GM12892 (cell line): ENCODE results near the gene PBX1.

Source experiments
- DNase-seq: peaks from one replicate; pipeline ENCODE4 v3.0.0; 2011; ENCODE audit not compliant: insufficient read length
- FAIRE-seq: peaks from 2 replicates; lab custom pipeline; 2011; peaks lifted over from hg19 to GRCh38; lab: Jason Lieb, UNC
- POLR2A ChIP-seq: IDR thresholded peaks from 2 replicates; pipeline ENCODE4 v1.6.1; 2011; ENCODE audit warnings: low read depth, low read length, control low read depth
- POLR2AphosphoS5 ChIP-seq: IDR thresholded peaks from 2 replicates; pipeline ENCODE4 v1.6.1; 2011; ENCODE audit warnings: low read depth, low read length, control low read depth
- TAF1 ChIP-seq: IDR thresholded peaks from 2 replicates; pipeline ENCODE4 v1.6.1; 2011; ENCODE audit warnings: low read depth, mild to moderate bottlenecking, control low read depth, low read length, borderline replicate concordance

PBX1 gene

GRCh38 chr1:164858096-164858632, 299.2 kb downstream of the PBX1 start:
- FAIRE-seq = no peak
- TF ChIP-seq POLR2A (no peak), POLR2AphosphoS5 (no peak), TAF1 (no peak)

GRCh38 chr1:164861632-164862031, 302.6 kb downstream of the PBX1 start:
- DNase-seq = no peak
- FAIRE-seq = no peak
- no peak for TF ChIP-seq TAF1
- no peak for TF ChIP-seq POLR2A
- no peak for TF ChIP-seq POLR2AphosphoS5

More at GRCh38 chr1:164858096-164858632, 299.2 kb downstream of the PBX1 start:
- no peak for DNase-seq

- no peak for FAIRE-seq
- no peak for TF ChIP-seq POLR2A
- no peak for TF ChIP-seq TAF1
- TF ChIP-seq POLR2AphosphoS5 = no peak
- DNase-seq = no peak
Observed at GRCh38 chr1:164863056-164863455, 304.1 kb downstream of the PBX1 start.

- DNase-seq (no peak), FAIRE-seq (no peak)
- TF ChIP-seq POLR2A (no peak), TAF1 (no peak), POLR2AphosphoS5 (no peak)
Observed at GRCh38 chr1:164864161-164864560, 305.2 kb downstream of the PBX1 start.

GRCh38 chr1:164865385-164865784, 306.4 kb downstream of the PBX1 start:
- TF ChIP-seq TAF1 (no peak), POLR2AphosphoS5 (no peak), POLR2A (no peak)
- FAIRE-seq (no peak), DNase-seq (no peak)

- DNase-seq (no peak), FAIRE-seq (no peak)
- TF ChIP-seq POLR2A = no peak
- no peak for TF ChIP-seq POLR2AphosphoS5
- TF ChIP-seq TAF1 = no peak
Observed at GRCh38 chr1:164867590-164867989, 308.6 kb downstream of the PBX1 start.

- DNase-seq (no peak), FAIRE-seq (no peak)
- TF ChIP-seq TAF1 (no peak), POLR2AphosphoS5 (no peak), POLR2A (no peak)
Observed at GRCh38 chr1:164868990-164869389, 310.0 kb downstream of the PBX1 start.

- TF ChIP-seq POLR2A (no peak), TAF1 (no peak), POLR2AphosphoS5 (no peak)
- no peak for FAIRE-seq
- no peak for DNase-seq
Observed at GRCh38 chr1:164875518-164875917, 316.5 kb downstream of the PBX1 start.

- DNase-seq (no peak), FAIRE-seq (no peak)
- no peak for TF ChIP-seq POLR2A
Observed at GRCh38 chr1:164876398-164877116, 317.6 kb downstream of the PBX1 start.

- no peak for FAIRE-seq
- TF ChIP-seq POLR2A = no peak
- no peak for TF ChIP-seq TAF1
- TF ChIP-seq POLR2AphosphoS5 = no peak
- DNase-seq = no peak
Observed at GRCh38 chr1:164880199-164880598, 321.2 kb downstream of the PBX1 start.

- FAIRE-seq = no peak
- TF ChIP-seq TAF1 (no peak), POLR2AphosphoS5 (no peak), POLR2A (no peak)
- no peak for DNase-seq
Observed at GRCh38 chr1:164880644-164881043, 321.7 kb downstream of the PBX1 start.

- no peak for TF ChIP-seq POLR2A
- TF ChIP-seq POLR2AphosphoS5 = no peak
- FAIRE-seq (no peak), DNase-seq (no peak)
Observed at GRCh38 chr1:164885311-164885710, 326.3 kb downstream of the PBX1 start.

- FAIRE-seq = no peak
- no peak for TF ChIP-seq POLR2AphosphoS5
- TF ChIP-seq TAF1 = no peak
- no peak for TF ChIP-seq POLR2A
- DNase-seq = no peak
Observed at GRCh38 chr1:164886101-164886500, 327.1 kb downstream of the PBX1 start.

GRCh38 chr1:164891615-164892014, 332.6 kb downstream of the PBX1 start:
- FAIRE-seq (no peak), DNase-seq (no peak)
- TF ChIP-seq TAF1 (no peak), POLR2A (no peak), POLR2AphosphoS5 (no peak)
